Measurements from ENCODE around the gene TTC33. TPM values are rescaled to one million over a fixed set of nuclear protein-coding genes. Genes with fewer than 3 reads are reported as not detected.

TTC33 gene
- total and polyA plus RNA-seq, 2 donors (not counting 1 experiment from before 2014, with no cell fraction given): 2.1 to 15.8 TPM

DNA sequence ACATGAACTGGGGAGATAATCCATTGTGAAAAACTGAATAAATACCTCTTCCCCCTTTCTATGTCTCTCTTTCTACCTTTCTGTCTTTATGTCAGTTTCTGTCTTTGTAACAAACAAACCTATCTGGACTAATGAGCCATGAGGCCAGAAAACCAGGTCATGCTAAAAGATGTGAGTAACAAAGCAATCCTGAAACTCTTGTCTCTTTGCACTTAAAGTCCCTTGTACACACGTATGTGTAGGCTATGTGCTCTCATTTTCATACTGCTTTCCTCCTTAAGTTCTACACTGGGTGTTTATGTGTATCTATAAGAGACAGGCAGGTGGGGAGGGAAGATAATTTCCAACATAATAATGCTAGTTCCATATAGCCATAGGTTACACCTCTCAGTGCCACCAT lies 199.9 kb downstream of the TTC33 start:
- intact Hi-C loops (cut with micrococcal nuclease): no loop called here
- no peaks in the 10 kb centered on the region for H4K20me1 ChIP-seq (ENCODE audit: control insufficient read depth, insufficient read depth, low read length, poor library complexity, severe bottlenecking)
- no peaks in the 10 kb centered on the region for H3K27me3 Mint-ChIP-seq
- no peaks in the 10 kb centered on the region for H3K79me2 ChIP-seq (ENCODE audit: control insufficient read depth, insufficient read depth, low read length)
- ATAC-seq (ENCODE audit: low read depth) (no peak), DNase-seq (no peak)
- no peak overlapping the region for H3K4me2 ChIP-seq (replicated peaks; ENCODE audit: low read depth, low read length, poor library complexity, severe bottlenecking)
- no CpG with 5 or more reads among the region's 1 CpG for WGBS (ENCODE audit: insufficient coverage)
- no peaks in the 10 kb centered on the region for H3K9me3 ChIP-seq (ENCODE audit: control extremely low read depth in 1 of 3, control insufficient read depth in 2 of 3, insufficient read depth in 1 of 3, low read length in 2 of 3)
- no peaks in the 10 kb centered on the region for H3K36me3 ChIP-seq (replicated peaks in 1 of 2; ENCODE audit: control extremely low read depth in 1 of 2, control insufficient read depth in 1 of 2, extremely low read depth in 1 of 2, insufficient read depth in 2 of 2, low read length in 1 of 2)
- H2AFZ ChIP-seq (ENCODE audit: insufficient read depth, low read depth, low read length, poor library complexity, severe bottlenecking): no peak overlapping the region
- no peak overlapping the region for H3K27ac Mint-ChIP-seq
- H3K27me3 ChIP-seq (replicated peaks in 1 of 4; ENCODE audit: control extremely low read depth in 1 of 4, control insufficient read depth in 3 of 4, insufficient read depth in 4 of 4, low read length in 3 of 4): no peaks in the 10 kb centered on the region
- POLR2A ChIA-PET: no interaction called here
- H3K4me1 Mint-ChIP-seq: peaks cover 11% of the 10 kb centered on the region
- no peak overlapping the region for H3K27ac ChIP-seq (ENCODE audit: low read length in 2 of 2)
- no peaks in the 10 kb centered on the region for H3K4me1 ChIP-seq (ENCODE audit: control insufficient read depth in 2 of 2, insufficient read depth in 2 of 2, low read length in 2 of 2)
- no peak overlapping the region for H3K4me3 Mint-ChIP-seq
- CTCF ChIA-PET: no interaction called here
- no peak for TF ChIP-seq EZH2 (IDR thresholded peaks at IDR 0.05; ENCODE audit: borderline replicate concordance, insufficient read depth, low read depth, low read length, poor library complexity, severe bottlenecking)
- TF ChIP-seq, protein P1, sequence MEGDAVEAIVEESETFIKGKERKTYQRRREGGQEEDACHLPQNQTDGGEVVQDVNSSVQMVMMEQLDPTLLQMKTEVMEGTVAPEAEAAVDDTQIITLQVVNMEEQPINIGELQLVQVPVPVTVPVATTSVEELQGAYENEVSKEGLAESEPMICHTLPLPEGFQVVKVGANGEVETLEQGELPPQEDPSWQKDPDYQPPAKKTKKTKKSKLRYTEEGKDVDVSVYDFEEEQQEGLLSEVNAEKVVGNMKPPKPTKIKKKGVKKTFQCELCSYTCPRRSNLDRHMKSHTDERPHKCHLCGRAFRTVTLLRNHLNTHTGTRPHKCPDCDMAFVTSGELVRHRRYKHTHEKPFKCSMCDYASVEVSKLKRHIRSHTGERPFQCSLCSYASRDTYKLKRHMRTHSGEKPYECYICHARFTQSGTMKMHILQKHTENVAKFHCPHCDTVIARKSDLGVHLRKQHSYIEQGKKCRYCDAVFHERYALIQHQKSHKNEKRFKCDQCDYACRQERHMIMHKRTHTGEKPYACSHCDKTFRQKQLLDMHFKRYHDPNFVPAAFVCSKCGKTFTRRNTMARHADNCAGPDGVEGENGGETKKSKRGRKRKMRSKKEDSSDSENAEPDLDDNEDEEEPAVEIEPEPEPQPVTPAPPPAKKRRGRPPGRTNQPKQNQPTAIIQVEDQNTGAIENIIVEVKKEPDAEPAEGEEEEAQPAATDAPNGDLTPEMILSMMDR (IDR thresholded peaks at IDR 0.05): no peak
- no peak overlapping the region for H3K9ac ChIP-seq (ENCODE audit: low read length)
- no peaks in the 10 kb centered on the region for H3K9me3 Mint-ChIP-seq (ENCODE audit: insufficient read depth)
- H3K4me3 ChIP-seq (ENCODE audit: control extremely low read depth in 1 of 5, extremely low read depth in 1 of 5, insufficient read depth in 1 of 5, low read depth in 2 of 5, low read length in 4 of 5): no peak overlapping the region

GRCh38 chr5:40554813-40555212 lies 200.9 kb downstream of the TTC33 start:
- WGBS (ENCODE audit: insufficient coverage): no CpG with 5 or more reads among the region's 1 CpG
- H3K27me3 ChIP-seq (replicated peaks in 1 of 4; ENCODE audit: control extremely low read depth in 1 of 4, control insufficient read depth in 3 of 4, insufficient read depth in 4 of 4, low read length in 3 of 4): no peaks in the 10 kb centered on the region
- H3K9me3 ChIP-seq (ENCODE audit: control extremely low read depth in 1 of 3, control insufficient read depth in 2 of 3, insufficient read depth in 1 of 3, low read length in 2 of 3): no peaks in the 10 kb centered on the region
- no peak overlapping the region for H3K4me2 ChIP-seq (replicated peaks; ENCODE audit: low read depth, low read length, poor library complexity, severe bottlenecking)
- no peak overlapping the region for H3K4me3 Mint-ChIP-seq
- TF ChIP-seq, protein P1 (IDR thresholded peaks at IDR 0.05): no peak
- TF ChIP-seq EZH2 (IDR thresholded peaks at IDR 0.05; ENCODE audit: borderline replicate concordance, insufficient read depth, low read depth, low read length, poor library complexity, severe bottlenecking): no peak
- H3K27me3 Mint-ChIP-seq: no peaks in the 10 kb centered on the region
- no peak for ATAC-seq (ENCODE audit: low read depth)
- H3K9ac ChIP-seq (ENCODE audit: low read length): no peak overlapping the region
- H3K4me1 ChIP-seq (ENCODE audit: control insufficient read depth in 2 of 2, insufficient read depth in 2 of 2, low read length in 2 of 2): no peaks in the 10 kb centered on the region
- H3K79me2 ChIP-seq (ENCODE audit: control insufficient read depth, insufficient read depth, low read length): no peaks in the 10 kb centered on the region
- H3K4me1 Mint-ChIP-seq: peaks cover 7% of the 10 kb centered on the region
- POLR2A ChIA-PET: no interaction called here
- CTCF ChIA-PET: no interaction called here
- H3K27ac ChIP-seq (ENCODE audit: low read length in 2 of 2): no peak overlapping the region
- DNase-seq: no peak
- no peaks in the 10 kb centered on the region for H4K20me1 ChIP-seq (ENCODE audit: control insufficient read depth, insufficient read depth, low read length, poor library complexity, severe bottlenecking)
- no peak overlapping the region for H3K27ac Mint-ChIP-seq
- H3K36me3 ChIP-seq (replicated peaks in 1 of 2; ENCODE audit: control extremely low read depth in 1 of 2, control insufficient read depth in 1 of 2, extremely low read depth in 1 of 2, insufficient read depth in 2 of 2, low read length in 1 of 2): no peaks in the 10 kb centered on the region
- intact Hi-C loops (cut with micrococcal nuclease): no loop called here
- H3K4me3 ChIP-seq (ENCODE audit: control extremely low read depth in 1 of 5, extremely low read depth in 1 of 5, insufficient read depth in 1 of 5, low read depth in 2 of 5, low read length in 4 of 5): no peak overlapping the region
- no peaks in the 10 kb centered on the region for H3K9me3 Mint-ChIP-seq (ENCODE audit: insufficient read depth)
- no peak overlapping the region for H2AFZ ChIP-seq (ENCODE audit: insufficient read depth, low read depth, low read length, poor library complexity, severe bottlenecking)
